ENCODE measurements around the gene ACP3.

ACP3 gene

GRCh38 chr3:132406587-132406986 is 89.4 kb downstream of the ACP3 start:
- H3K27ac ChIP-seq (ENCODE audit: low read length), result no peak overlapping the region
- H3K4me2 ChIP-seq (ENCODE audit: low read depth, low read length), result no peak overlapping the region
- no peaks in the 10 kb centered on the region for H3K4me1 ChIP-seq (ENCODE audit: low read length)

GRCh38 chr3:132407025-132407424 is 89.8 kb downstream of the ACP3 start:
- Histone ChIP-seq H3K4me3 (ENCODE audit: low read length) (no peak overlapping the region), H3K9ac (ENCODE audit: low read length) (no peak overlapping the region), H3K79me2 (ENCODE audit: low read length) (no peaks in the 10 kb centered on the region), H3K27ac (ENCODE audit: low read length) (no peak overlapping the region), H3K9me3 (replicated peaks; ENCODE audit: insufficient read depth, low read length) (no peaks in the 10 kb centered on the region), H3K27me3 (replicated peaks; ENCODE audit: insufficient read depth, low read length) (no peaks in the 10 kb centered on the region), H3K4me2 (ENCODE audit: low read depth, low read length) (no peak overlapping the region), H3K4me1 (ENCODE audit: low read length) (no peaks in the 10 kb centered on the region), H3K36me3 (replicated peaks; ENCODE audit: insufficient read depth, low read length) (no peaks in the 10 kb centered on the region), H2AFZ (ENCODE audit: low read length) (no peak overlapping the region), H3F3A (ENCODE audit: insufficient read depth, low read length) (no peaks in the 10 kb centered on the region), H4K20me1 (ENCODE audit: insufficient read depth, low read length) (no peaks in the 10 kb centered on the region), H3K9me2 (replicated peaks; ENCODE audit: insufficient read depth, low read length) (no peaks in the 10 kb centered on the region)
- no peak for DNase-seq
- no peak for TF ChIP-seq CTCF (IDR thresholded peaks at IDR 0.05; ENCODE audit: low read length)
- TF ChIP-seq EZH2phosphoT487 (IDR thresholded peaks at IDR 0.05; ENCODE audit: low read length), result no peak
- TF ChIP-seq EZH2 (optimal IDR thresholded peaks at IDR 0.05; ENCODE audit: low read depth, low read length), result no peak

More at GRCh38 chr3:132406587-132406986, 89.4 kb downstream of the ACP3 start:
- H3K9ac ChIP-seq (ENCODE audit: low read length), result no peak overlapping the region
- no peak overlapping the region for H2AFZ ChIP-seq (ENCODE audit: low read length)
- H3K9me3 ChIP-seq (replicated peaks; ENCODE audit: insufficient read depth, low read length), result no peaks in the 10 kb centered on the region
- no peaks in the 10 kb centered on the region for H3F3A ChIP-seq (ENCODE audit: insufficient read depth, low read length)
- DNase-seq, result no peak
- H3K79me2 ChIP-seq (ENCODE audit: low read length), result no peaks in the 10 kb centered on the region
- H3K4me3 ChIP-seq (ENCODE audit: low read length), result no peak overlapping the region
- TF ChIP-seq EZH2phosphoT487 (IDR thresholded peaks at IDR 0.05; ENCODE audit: low read length), result no peak
- TF ChIP-seq CTCF (IDR thresholded peaks at IDR 0.05; ENCODE audit: low read length), result no peak
- TF ChIP-seq EZH2 (optimal IDR thresholded peaks at IDR 0.05; ENCODE audit: low read depth, low read length), result no peak
- no peaks in the 10 kb centered on the region for H4K20me1 ChIP-seq (ENCODE audit: insufficient read depth, low read length)
- no peaks in the 10 kb centered on the region for H3K36me3 ChIP-seq (replicated peaks; ENCODE audit: insufficient read depth, low read length)
- H3K9me2 ChIP-seq (replicated peaks; ENCODE audit: insufficient read depth, low read length), result no peaks in the 10 kb centered on the region
- H3K27me3 ChIP-seq (replicated peaks; ENCODE audit: insufficient read depth, low read length), result no peaks in the 10 kb centered on the region

Data from MM.1S (cell line).